IPS-20b (cell line): ENCODE measurements around the gene ARHGAP25.

Experiments used
- H3K27ac ChIP-seq: one replicate; pipeline ENCODE4 v1.5.1; 2013; ENCODE audit warnings: low read length
- H3K27me3 ChIP-seq: 2 replicates; pipeline ENCODE4 v1.6.1; 2013; ENCODE audit warnings: mild to moderate bottlenecking, low read length, inconsistent platforms; ENCODE audit not compliant: insufficient read depth
- H3K36me3 ChIP-seq: 2 replicates; pipeline ENCODE4 v1.6.1; 2013; ENCODE audit warnings: low read depth, mild to moderate bottlenecking, inconsistent platforms, low read length, moderate library complexity; ENCODE audit not compliant: insufficient read depth
- H3K4me1 ChIP-seq: 2 replicates; pipeline ENCODE4 v1.6.1; 2013; ENCODE audit warnings: mild to moderate bottlenecking, control low read depth, inconsistent platforms, low read length, moderate library complexity; ENCODE audit not compliant: insufficient read depth
- H3K4me3 ChIP-seq: 2 replicates; pipeline ENCODE4 v1.5.1; 2013; ENCODE audit warnings: mild to moderate bottlenecking, low read length, inconsistent platforms
- H3K9ac ChIP-seq: 2 replicates; pipeline ENCODE4 v1.6.1; 2013; ENCODE audit warnings: low read depth, mild to moderate bottlenecking, inconsistent platforms, low read length, moderate library complexity
- H3K9me3 ChIP-seq: 2 replicates; pipeline ENCODE4 v1.6.1; 2013; ENCODE audit warnings: mild to moderate bottlenecking, low read depth, low read length, inconsistent platforms; ENCODE audit not compliant: insufficient read depth

ARHGAP25 gene

GRCh38 chr2:68738906-68739594, 4.4 kb downstream of the ARHGAP25 start:
- no peaks in the 10 kb centered on the region for H3K9me3 ChIP-seq
- no peak overlapping the region for H3K9ac ChIP-seq
- no peaks in the 10 kb centered on the region for H3K36me3 ChIP-seq
- H3K4me1 ChIP-seq = peaks cover 3% of the 10 kb centered on the region
- H3K27me3 ChIP-seq = no peaks in the 10 kb centered on the region
- no peak overlapping the region for H3K4me3 ChIP-seq
- H3K27ac ChIP-seq = no peak overlapping the region

DNA sequence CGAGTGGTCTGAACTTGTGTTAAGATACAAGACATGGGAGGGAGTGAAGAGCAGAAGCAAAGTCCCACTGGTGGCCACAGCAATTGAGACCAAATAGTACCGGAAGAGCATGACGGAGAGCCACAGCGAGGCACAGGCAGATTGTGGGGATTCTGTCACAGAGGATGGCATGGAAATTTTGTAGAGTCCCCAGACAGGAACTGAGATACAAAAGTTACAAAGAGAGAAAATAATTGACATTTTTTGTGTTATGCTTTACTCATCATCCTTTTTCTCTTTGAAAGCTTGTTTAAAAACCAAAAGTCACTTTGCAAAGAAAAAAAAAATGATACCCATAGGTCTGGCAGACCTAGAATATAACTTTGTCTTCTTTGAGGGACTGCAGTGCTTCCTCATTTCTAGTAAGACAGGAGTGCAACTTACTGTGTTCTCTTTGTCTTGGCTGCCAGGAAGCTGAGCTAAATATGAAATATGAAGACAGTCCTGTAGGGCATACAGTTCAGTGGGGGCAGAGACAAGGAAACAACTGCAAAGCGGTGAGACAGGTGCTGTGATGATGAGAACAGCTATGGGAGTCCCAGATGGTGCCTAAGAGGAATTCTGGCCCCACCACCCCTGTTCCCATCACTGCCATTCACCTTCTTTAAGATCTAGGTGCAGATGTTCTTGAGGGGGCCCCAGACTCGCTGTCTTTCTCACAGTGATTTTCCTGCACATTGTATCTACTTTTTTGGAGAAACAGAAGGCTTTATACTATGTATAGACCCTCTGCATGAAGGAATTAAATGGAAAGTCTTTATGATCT, 5.2 kb downstream of the ARHGAP25 start:
- H3K27me3 ChIP-seq = no peaks in the 10 kb centered on the region
- H3K36me3 ChIP-seq = no peaks in the 10 kb centered on the region
- H3K4me3 ChIP-seq = no peak overlapping the region

DNA sequence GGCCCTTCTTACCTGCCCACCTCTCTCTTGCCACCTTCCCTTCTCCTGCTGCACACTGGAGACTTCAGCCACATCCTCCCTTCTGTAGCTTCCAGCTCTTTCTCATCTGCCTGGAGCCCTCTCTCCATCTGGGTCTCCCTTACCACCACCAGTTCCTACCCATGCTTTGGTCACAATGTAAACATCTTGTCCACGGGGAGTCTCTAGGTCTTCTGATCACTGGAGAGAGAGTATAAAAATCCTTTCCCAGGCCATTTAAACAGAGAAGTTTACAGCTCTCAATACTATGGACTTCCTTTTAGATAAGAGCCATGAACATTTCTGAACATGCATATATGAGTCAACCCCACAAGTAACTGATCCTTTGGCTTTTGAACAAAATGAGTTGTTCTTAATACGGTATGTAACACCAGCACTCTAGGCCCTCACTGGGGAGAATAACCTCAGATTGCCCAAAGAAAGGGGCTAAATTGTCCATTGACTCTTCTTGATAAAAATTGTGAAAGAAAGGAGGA, 5.8 kb downstream of the ARHGAP25 start:
- Histone ChIP-seq H3K9me3 (no peaks in the 10 kb centered on the region), H3K4me1 (peaks cover 7% of the 10 kb centered on the region), H3K9ac (no peak overlapping the region), H3K36me3 (no peaks in the 10 kb centered on the region), H3K4me3 (no peak overlapping the region), H3K27ac (no peak overlapping the region), H3K27me3 (no peaks in the 10 kb centered on the region)

More for the DNA sequence above, 5.2 kb downstream of the ARHGAP25 start:
- Histone ChIP-seq H3K9ac (no peak overlapping the region), H3K9me3 (no peaks in the 10 kb centered on the region), H3K27ac (no peak overlapping the region), H3K4me1 (peaks cover 7% of the 10 kb centered on the region)

GRCh38 chr2:68741238-68741637, 6.6 kb downstream of the ARHGAP25 start:
- Histone ChIP-seq H3K9me3 (no peaks in the 10 kb centered on the region), H3K4me3 (no peak overlapping the region), H3K27me3 (no peaks in the 10 kb centered on the region), H3K4me1 (peaks cover 7% of the 10 kb centered on the region), H3K9ac (no peak overlapping the region), H3K36me3 (no peaks in the 10 kb centered on the region), H3K27ac (no peak overlapping the region)

DNA sequence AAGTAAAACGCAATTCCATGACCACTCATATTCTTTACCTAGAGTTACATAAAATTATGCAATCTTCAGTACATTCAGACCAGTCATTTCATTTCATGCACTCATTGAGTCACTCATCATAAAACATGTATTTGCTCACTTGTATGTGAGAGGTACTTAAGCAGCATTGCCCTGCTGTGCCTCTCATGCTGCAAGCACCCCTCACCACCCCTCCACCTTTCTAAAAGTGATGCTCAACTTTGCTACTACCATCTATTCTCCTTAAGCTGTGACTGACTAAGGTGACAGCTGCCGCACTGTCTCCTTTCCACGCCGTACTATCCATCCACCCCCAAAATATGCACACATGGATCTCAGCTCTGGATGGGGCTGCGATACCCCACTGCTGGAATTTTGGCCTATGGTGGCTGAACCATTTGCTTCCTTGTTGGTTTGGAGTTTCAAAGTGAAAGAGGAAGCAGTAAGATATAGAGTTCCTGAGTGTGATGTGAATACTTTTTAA, 7.2 kb downstream of the ARHGAP25 start:
- H3K4me1 ChIP-seq = peaks cover 7% of the 10 kb centered on the region
- no peaks in the 10 kb centered on the region for H3K36me3 ChIP-seq
- no peak overlapping the region for H3K9ac ChIP-seq
- H3K4me3 ChIP-seq = no peak overlapping the region
- H3K27me3 ChIP-seq = no peaks in the 10 kb centered on the region
- H3K27ac ChIP-seq = no peak overlapping the region
- no peaks in the 10 kb centered on the region for H3K9me3 ChIP-seq

DNA sequence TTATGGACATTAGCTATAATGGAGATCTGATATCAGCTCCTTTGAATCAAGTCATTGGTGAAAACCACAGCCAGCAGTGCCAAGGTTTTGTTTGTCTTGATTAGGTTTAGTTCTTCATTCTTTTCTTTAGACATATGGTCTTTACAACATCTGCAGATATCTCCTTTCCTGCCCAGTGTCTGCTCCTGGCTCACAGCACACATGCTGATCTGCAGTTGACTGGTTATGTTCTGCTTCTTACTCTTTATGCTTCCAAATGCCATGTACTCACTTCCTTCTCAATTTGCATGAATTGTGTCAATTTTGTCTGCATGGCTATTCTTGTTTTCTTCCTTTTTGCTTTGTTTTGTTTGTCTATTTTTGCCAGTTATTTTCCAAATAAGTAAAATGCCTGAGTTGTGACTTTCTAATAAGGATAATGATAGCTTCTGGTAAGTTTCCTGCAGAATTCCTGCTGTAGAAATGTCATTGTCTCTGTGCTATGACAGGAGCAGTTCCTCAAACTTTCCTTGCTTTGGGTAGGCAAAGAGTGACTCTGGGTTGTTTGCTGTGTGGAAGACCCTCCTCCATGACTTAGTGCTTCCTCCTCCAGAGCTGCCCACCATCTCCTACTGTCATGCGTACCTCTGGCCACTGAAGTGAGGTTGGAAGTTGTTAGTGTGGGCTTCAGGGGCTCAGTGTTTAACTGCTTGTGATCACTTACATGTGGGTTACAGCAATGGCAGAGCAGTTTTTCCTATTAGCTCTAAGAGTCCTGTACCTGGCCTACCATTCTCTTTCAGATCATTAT, 8.2 kb downstream of the ARHGAP25 start:
- H3K9ac ChIP-seq = no peak overlapping the region
- no peaks in the 10 kb centered on the region for H3K9me3 ChIP-seq
- no peaks in the 10 kb centered on the region for H3K27me3 ChIP-seq
- peaks cover 7% of the 10 kb centered on the region for H3K4me1 ChIP-seq
- H3K36me3 ChIP-seq = no peaks in the 10 kb centered on the region
- H3K4me3 ChIP-seq = no peak overlapping the region
- H3K27ac ChIP-seq = no peak overlapping the region

DNA sequence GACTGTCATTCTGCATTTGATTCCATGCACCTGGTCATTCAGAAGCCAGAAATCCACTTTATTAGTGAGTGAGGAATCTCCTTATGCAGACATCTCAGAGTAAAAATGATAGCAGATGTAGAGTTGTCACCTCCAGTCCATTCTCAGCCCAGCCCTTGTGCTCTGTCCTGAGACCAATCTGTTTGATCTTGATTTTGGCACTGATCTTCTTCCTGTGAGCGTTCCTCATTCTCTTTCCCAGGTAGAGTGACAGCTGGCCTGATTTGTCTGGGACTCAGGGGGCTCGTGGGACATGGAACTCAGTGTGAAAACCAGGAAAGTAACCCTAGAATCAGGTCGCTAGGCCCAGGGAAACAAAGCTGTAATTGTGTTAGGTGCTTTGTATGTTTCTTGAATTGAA, 8.9 kb downstream of the ARHGAP25 start:
- Histone ChIP-seq H3K9ac (no peak overlapping the region), H3K4me3 (no peak overlapping the region), H3K4me1 (peaks cover 7% of the 10 kb centered on the region), H3K27me3 (no peaks in the 10 kb centered on the region), H3K9me3 (no peaks in the 10 kb centered on the region), H3K36me3 (no peaks in the 10 kb centered on the region), H3K27ac (no peak overlapping the region)

DNA sequence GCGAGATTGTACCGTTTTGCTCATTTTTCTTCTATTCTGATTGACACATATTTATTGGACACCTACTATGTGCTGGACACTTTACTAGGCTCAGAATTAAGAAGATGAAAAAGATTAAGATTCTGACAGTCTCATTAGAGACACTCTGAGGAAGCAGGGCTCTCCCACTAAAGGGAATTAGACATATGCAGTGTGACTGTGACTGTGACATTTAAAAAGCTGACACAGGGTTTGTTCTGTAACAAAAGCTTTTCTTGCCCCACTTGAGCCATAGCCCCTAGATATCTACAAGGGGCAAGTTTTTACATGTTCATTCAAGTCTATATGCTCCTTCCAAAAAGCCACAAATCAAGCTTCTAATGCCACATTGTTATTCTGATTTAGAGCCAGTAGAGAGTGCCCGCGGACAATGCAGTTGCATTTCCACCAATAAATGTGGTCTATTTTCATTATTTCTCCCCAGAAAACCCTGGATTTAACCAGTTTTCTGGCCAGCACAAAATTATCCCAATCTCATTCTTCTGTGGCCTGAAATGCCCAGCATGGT, 9.8 kb downstream of the ARHGAP25 start:
- no peak overlapping the region for H3K9ac ChIP-seq
- H3K4me1 ChIP-seq = peaks cover 7% of the 10 kb centered on the region
- H3K27me3 ChIP-seq = no peaks in the 10 kb centered on the region
- no peak overlapping the region for H3K27ac ChIP-seq
- H3K9me3 ChIP-seq = no peaks in the 10 kb centered on the region
- H3K36me3 ChIP-seq = no peaks in the 10 kb centered on the region
- no peak overlapping the region for H3K4me3 ChIP-seq

DNA sequence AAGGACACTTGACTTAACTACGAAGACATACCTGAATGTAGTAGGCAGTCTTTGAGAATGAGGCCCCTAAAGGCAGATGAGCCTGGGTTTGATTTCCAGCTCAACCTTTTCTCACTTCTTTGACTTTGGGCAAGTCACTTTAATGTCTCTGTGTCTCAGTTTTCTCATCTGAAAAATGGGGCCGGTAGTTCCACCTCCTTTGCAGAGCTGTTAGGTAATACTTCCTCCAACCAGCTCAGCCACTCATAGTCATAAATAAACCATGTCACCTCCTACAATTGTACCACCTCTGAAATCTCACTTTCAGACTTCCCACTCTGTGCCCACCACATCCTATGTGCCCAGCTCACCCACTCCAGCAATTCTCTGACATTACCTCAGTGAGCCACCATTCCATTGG, 10.4 kb downstream of the ARHGAP25 start:
- Histone ChIP-seq H3K9me3 (no peaks in the 10 kb centered on the region), H3K9ac (no peak overlapping the region), H3K27me3 (no peaks in the 10 kb centered on the region), H3K27ac (no peak overlapping the region), H3K4me1 (peaks cover 7% of the 10 kb centered on the region), H3K4me3 (no peak overlapping the region), H3K36me3 (no peaks in the 10 kb centered on the region)

DNA sequence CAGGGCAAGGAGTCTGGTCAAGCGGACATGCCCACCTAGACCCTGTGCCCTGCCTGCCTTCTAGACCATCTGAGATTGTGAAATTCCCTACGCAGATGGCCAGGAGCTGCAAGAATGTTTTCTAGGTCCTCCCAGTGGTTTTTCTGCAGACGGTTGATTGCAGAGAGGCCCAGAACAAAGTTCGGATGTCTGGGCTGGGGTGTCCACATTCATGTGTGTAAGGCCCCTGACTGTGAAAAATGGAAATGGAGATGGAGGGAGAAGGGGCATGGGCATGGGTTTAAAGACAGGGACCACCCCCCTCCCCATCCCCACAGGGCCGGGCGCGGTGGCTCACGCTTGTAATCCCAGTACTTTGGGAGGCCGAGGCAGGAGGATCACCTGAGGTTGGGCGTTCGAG, 11.8 kb downstream of the ARHGAP25 start:
- H3K27me3 ChIP-seq = no peaks in the 10 kb centered on the region
- H3K9ac ChIP-seq = no peak overlapping the region
- H3K4me1 ChIP-seq = peaks cover 7% of the 10 kb centered on the region
- no peak overlapping the region for H3K4me3 ChIP-seq
- H3K27ac ChIP-seq = no peak overlapping the region
- no peaks in the 10 kb centered on the region for H3K9me3 ChIP-seq
- H3K36me3 ChIP-seq = no peaks in the 10 kb centered on the region

DNA sequence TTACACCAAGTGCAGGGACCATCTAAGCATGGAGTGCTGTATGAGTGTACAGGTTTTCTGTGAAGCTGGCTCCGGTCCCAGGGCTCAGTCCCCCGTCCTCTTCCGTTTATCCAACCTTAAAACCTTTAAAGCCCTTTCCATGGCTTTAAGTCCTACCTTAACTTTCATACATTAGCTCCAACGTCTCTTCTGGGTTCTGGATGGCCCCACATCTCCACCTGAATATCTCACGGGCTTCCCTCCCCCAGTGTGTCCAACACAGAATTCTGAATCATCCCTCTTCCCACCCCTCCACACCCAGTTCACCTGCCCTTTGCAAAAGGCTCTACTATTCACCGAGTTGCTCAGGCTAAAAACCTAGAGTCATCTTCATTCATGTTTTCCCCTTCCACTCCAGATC, 12.8 kb downstream of the ARHGAP25 start:
- Histone ChIP-seq H3K4me3 (no peak overlapping the region), H3K9me3 (no peaks in the 10 kb centered on the region), H3K4me1 (peaks cover 7% of the 10 kb centered on the region), H3K9ac (no peak overlapping the region), H3K36me3 (no peaks in the 10 kb centered on the region), H3K27ac (no peak overlapping the region), H3K27me3 (no peaks in the 10 kb centered on the region)
